ENCODE data around the gene SPATA33.

DNA sequence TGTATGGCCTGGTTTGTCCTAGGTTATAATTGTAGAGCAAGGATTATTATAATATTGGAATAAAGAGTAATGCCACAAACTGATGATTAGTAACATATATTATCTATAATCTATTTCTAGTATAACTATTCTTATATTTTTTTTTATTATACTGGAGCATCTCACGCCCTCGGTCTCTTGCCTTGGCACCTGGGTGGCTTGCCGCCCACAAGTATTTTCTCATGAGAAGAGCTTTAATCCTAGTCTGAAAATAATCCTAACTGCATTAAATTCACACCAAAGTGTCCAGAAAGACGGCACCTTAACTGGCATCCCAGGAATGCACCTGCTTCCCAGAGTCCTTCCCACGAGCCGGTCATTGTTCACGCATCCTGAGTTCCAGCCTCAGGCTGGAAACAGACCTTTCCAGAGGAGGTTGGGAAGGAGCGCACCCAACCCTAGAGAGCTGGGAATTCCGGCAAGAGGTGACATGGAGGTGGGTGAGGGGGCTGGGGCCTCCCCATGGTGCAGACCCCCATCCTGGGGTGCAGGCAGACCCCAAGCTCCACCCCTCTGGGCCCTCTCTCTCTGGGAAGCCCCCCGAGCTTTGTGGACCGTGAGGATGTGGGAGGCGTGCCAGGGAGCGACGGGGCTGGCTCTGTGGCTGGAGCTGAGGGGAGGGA, 16.0 kb upstream of the SPATA33 start:
- TF ChIP-seq, protein P1, sequence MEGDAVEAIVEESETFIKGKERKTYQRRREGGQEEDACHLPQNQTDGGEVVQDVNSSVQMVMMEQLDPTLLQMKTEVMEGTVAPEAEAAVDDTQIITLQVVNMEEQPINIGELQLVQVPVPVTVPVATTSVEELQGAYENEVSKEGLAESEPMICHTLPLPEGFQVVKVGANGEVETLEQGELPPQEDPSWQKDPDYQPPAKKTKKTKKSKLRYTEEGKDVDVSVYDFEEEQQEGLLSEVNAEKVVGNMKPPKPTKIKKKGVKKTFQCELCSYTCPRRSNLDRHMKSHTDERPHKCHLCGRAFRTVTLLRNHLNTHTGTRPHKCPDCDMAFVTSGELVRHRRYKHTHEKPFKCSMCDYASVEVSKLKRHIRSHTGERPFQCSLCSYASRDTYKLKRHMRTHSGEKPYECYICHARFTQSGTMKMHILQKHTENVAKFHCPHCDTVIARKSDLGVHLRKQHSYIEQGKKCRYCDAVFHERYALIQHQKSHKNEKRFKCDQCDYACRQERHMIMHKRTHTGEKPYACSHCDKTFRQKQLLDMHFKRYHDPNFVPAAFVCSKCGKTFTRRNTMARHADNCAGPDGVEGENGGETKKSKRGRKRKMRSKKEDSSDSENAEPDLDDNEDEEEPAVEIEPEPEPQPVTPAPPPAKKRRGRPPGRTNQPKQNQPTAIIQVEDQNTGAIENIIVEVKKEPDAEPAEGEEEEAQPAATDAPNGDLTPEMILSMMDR (IDR thresholded peaks at IDR 0.05; ENCODE audit: insufficient read depth, low read depth, low read length) = no peak
- no peak for TF ChIP-seq EZH2 (IDR thresholded peaks at IDR 0.05; ENCODE audit: insufficient read depth, low read length)

Data from astrocyte (in vitro differentiated cells and primary cell).